K562 (cell line): Measurements from ENCODE around the gene CABP2. TPM values are rescaled to one million over a fixed set of nuclear protein-coding genes. Genes with fewer than 3 reads are reported as not detected.
A peak's percentile ranks its signal among the peaks of the same experiment; 100 is the strongest.

Experiments
- AFF4 ChIP-seq: sonication (generic); formaldehyde crosslinking; IDR thresholded peaks from 2 replicates; pipeline ENCODE4 v1.8.0; 2023; ENCODE audit warnings: mild to moderate bottlenecking, missing genetic modification reagents
- ARNT ChIP-seq, 2 experiments: fragments of 450-650 bp; IDR thresholded peaks; 2 replicates each; pipeline ENCODE4 v1.6.1; 2016; ENCODE audit warnings: mild to moderate bottlenecking in 1 of 2
- CREB1 ChIP-seq, 2 experiments: sonication (generic) in 1 of 2; formaldehyde crosslinking in 1 of 2; IDR thresholded peaks; 2 replicates each; pipeline versions ENCODE4 v1.6.1 to v1.8.0; 2012 to 2022; ENCODE audit warnings: inconsistent platforms in 1 of 2, mild to moderate bottlenecking in 1 of 2, missing genetic modification reagents in 1 of 2, moderate library complexity in 1 of 2
- MBD1 ChIP-seq: fragments of 250-450 bp; sonication (Bioruptor Pico); IDR thresholded peaks from 2 replicates; pipeline ENCODE4 v1.8.0; 2022; ENCODE audit warnings: inconsistent platforms
- NKRF ChIP-seq: fragments of 450-650 bp; IDR thresholded peaks from 2 replicates; pipeline ENCODE4 v1.6.1; 2016; ENCODE audit warnings: borderline replicate concordance
- PBX2 ChIP-seq, 2 experiments: IDR thresholded peaks in 1 of 2; conservative IDR thresholded peaks in 1 of 2; 2 replicates each; pipeline ENCODE4 v1.6.1; 2016; ENCODE audit warnings: low read depth in 2 of 2, mild to moderate bottlenecking in 1 of 2, missing compliant biosample characterization in 1 of 2, missing genetic modification characterization in 1 of 2, moderate library complexity in 1 of 2
- ZFPM2 ChIP-seq: fragments of 250-450 bp; sonication (Bioruptor Pico); IDR thresholded peaks from 2 replicates; pipeline ENCODE4 v1.5.1; 2022; ENCODE audit warnings: mild to moderate bottlenecking
- ZNF507 ChIP-seq: conservative IDR thresholded peaks from 2 replicates; pipeline ENCODE4 v1.6.1; 2017; ENCODE audit warnings: missing genetic modification characterization, missing compliant biosample characterization
- polyA plus RNA-seq, 8 experiments: library from polyadenylated mRNA; depleted of rRNA in 4 of 8; stranded (reverse) in 5 of 8; unstranded in 3 of 8; fragments of >200 nt; fragmentation: Nextera tagmentation in 2 of 8; fragmentation: Illumina TruSeq in 1 of 8; extraction: Ambion mirVana in 2 of 8; extraction: Trizol in 1 of 8; gene quantifications; 2 replicates each; pipeline versions ENCODE4 v1.2.1 to v1.2.3, GENCODE V29; 2011 to 2014; ENCODE audit warnings: inconsistent platforms in 1 of 8, missing spikeins in 1 of 8
- total RNA-seq, 7 experiments: library from RNA; depleted of rRNA in 6 of 7; stranded (reverse); fragments of >200 nt in 6 of 7; fragmentation: Illumina TruSeq in 2 of 7; extraction: Trizol in 2 of 7; gene quantifications; 2 replicates each; pipeline versions ENCODE4 v1.2.1 to v1.2.3, GENCODE V29; 2011 to 2021; ENCODE audit warnings: low replicate concordance in 1 of 7
- TF ChIP-seq, protein P1 (sequence below): fragments of 250-450 bp; sonication (Bioruptor Pico); IDR thresholded peaks from 2 replicates; pipeline ENCODE4 v1.5.0; 2021; ENCODE audit warnings: mild to moderate bottlenecking, moderate library complexity

The CABP2 gene
- total and polyA plus RNA-seq, 9 of the 15 experiments (the other 6 are each of a cell fraction or from before 2014, with no cell fraction given) = not detected

GRCh38 chr11:67482275-67482826 lies 40.9 kb downstream of the CABP2 start (continued):
- no peak for TF ChIP-seq PBX2 (CRISPR knock-in tag; IDR thresholded peaks at IDR 0.05; ENCODE audit: low read depth)
- no peak for TF ChIP-seq PBX2 (tag; conservative IDR thresholded peaks at IDR 0.05; ENCODE audit: low read depth)
- TF ChIP-seq, protein P1, sequence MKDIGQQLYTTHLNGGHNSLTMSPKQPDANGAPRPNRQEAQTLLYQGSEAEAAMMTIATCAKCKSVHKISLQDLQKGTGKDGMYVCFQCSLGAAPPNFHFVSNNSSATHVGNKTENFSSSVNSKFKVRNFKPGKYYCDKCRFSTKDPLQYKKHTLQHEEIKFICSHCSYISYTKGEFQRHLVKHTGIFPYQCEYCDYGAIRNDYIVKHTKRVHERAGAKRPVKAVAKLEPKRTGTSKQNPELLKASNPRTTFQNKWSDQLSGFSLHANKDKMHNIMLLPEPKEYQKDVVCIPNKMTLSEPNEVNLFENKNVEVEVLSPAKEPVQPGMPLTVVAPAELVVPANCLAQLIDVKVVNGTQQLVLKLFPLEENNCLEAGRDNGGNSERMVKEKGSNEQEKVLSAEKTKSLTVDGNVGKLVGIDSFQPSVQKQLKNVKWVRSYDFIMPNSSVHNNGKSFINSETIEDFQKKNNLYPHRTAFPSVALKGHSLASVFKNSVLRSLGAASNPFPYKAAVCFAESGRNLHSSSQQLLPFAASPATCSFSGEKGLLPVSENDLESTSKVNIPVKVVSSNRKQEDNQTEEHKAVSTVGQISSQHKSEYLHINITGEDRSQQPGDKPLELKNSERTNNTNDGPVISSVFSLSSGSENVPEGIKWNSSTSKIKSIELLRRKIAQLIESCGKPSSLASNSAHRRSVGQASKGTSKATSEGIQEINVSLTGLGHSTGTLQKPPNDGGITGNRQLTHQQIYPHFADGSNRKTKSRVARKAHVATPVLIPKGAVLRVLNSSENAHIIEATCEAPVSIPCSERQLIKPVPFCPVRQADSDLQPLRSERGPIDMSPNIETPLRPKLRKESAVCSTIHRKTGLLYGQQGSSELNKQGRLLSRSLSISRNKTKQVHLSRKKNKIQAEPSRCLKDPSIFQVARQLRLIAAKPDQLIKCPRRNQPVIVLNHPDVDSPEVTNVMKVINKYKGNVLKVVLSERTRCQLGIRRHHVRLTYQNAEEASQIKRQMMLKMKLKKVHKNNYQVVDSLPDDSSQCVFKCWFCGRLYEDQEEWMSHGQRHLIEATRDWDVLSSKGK (CRISPR knock-in tag) = no peak
- 0 out of 2 replicates have a peak, but pooled peaks have one; percentile 37 for TF ChIP-seq MBD1 (CRISPR knock-in tag)
- TF ChIP-seq ZFPM2 (CRISPR knock-in tag) = no peak
- TF ChIP-seq ZNF507 (tag) = no peak
- TF ChIP-seq NKRF = no peak
- 0 out of 4 replicates have a peak, but pooled peaks of 1 of the 2 experiments have one; percentile 39 for TF ChIP-seq ARNT (IDR thresholded peaks at IDR 0.05)
- no peak for TF ChIP-seq CREB1 (IDR thresholded peaks at IDR 0.05)
- no peak for TF ChIP-seq CREB1 (CRISPR knock-in tag; IDR thresholded peaks at IDR 0.05)
- no peak for TF ChIP-seq AFF4
